GM12878 (cell line): ENCODE results near the gene RPGRIP1.

Experiments
- CREB1 ChIP-seq: IDR thresholded peaks from 2 replicates; pipeline ENCODE4 v1.6.1; 2012; ENCODE audit warnings: low read depth, mild to moderate bottlenecking, inconsistent platforms
- POLR2A ChIP-seq: IDR thresholded peaks from 2 replicates; pipeline ENCODE4 v1.6.1; 2011; ENCODE audit warnings: low read depth, mild to moderate bottlenecking, low read length
- TF ChIP-seq, protein P1 (sequence below), 3 experiments: IDR thresholded peaks in 2 of 3; conservative IDR thresholded peaks in 1 of 3; 2 replicates each; pipeline ENCODE4 v1.5.1; 2011; ENCODE audit warnings: low read depth in 3 of 3, low read length in 3 of 3, mild to moderate bottlenecking in 3 of 3, control low read depth in 2 of 3, moderate library complexity in 2 of 3, inconsistent platforms in 1 of 3, mixed read lengths in 1 of 3; ENCODE audit not compliant: control insufficient read depth in 2 of 3, insufficient read depth in 1 of 3; ENCODE audit errors: extremely low read depth in 1 of 3

DNA sequence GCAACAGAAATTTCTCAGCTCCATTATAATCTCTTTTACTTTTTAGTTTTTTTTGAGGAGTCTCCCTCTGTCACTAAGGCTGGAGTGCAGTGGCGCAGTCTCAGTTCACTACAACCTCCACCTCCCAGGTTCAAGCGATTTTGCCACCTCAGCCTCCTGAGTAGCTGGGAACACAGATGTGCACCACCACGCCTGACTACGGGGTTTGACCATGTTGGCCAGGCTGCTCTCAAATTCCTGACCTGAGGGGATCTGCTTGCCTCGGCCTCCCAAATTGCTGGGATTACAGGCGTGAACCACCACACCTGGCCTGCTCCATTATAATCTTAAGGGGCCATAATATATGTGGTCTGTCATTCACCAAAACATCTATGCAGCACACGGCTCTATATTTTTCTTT is 34.1 kb upstream of the RPGRIP1 start:
- TF ChIP-seq, protein P1, sequence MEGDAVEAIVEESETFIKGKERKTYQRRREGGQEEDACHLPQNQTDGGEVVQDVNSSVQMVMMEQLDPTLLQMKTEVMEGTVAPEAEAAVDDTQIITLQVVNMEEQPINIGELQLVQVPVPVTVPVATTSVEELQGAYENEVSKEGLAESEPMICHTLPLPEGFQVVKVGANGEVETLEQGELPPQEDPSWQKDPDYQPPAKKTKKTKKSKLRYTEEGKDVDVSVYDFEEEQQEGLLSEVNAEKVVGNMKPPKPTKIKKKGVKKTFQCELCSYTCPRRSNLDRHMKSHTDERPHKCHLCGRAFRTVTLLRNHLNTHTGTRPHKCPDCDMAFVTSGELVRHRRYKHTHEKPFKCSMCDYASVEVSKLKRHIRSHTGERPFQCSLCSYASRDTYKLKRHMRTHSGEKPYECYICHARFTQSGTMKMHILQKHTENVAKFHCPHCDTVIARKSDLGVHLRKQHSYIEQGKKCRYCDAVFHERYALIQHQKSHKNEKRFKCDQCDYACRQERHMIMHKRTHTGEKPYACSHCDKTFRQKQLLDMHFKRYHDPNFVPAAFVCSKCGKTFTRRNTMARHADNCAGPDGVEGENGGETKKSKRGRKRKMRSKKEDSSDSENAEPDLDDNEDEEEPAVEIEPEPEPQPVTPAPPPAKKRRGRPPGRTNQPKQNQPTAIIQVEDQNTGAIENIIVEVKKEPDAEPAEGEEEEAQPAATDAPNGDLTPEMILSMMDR (IDR thresholded peaks at IDR 0.05 in 2 of 3, conservative IDR thresholded peaks at IDR 0.05 in 1 of 3; ENCODE audit: control insufficient read depth in 2 of 3, extremely low read depth in 1 of 3, insufficient read depth in 1 of 3, low read depth in 3 of 3, low read length in 3 of 3): no peak
- no peak for TF ChIP-seq CREB1
- TF ChIP-seq POLR2A: peak; percentile 60
